ENCODE measurements around the gene SH3D21.

- TF ChIP-seq CTCF (IDR thresholded peaks at IDR 0.05) (no peak), POLR2A (IDR thresholded peaks at IDR 0.05) (no peak)
These were observed 49.6 kb downstream of the SH3D21 start for GRCh38 chr1:36355811-36356210.

All from thyroid gland (tissue), 4 donors.